SU-DHL-6 (cell line): ENCODE measurements around the gene TSKU.

Source experiments
- EZH2phosphoT487 ChIP-seq: fragments of 200-600 bp; sonication (generic), shearing (Covaris generic); conservative IDR thresholded peaks from 2 replicates; pipeline ENCODE4 v1.6.1; 2018; ENCODE audit warnings: mild to moderate bottlenecking, antibody characterized with exemption, low read length, moderate library complexity, mixed read lengths
- TF ChIP-seq, protein P1 (sequence below): fragments of 200-600 bp; sonication (generic); IDR thresholded peaks from one replicate; pipeline ENCODE4 v1.5.1; 2017; ENCODE audit warnings: antibody characterized with exemption, mild to moderate bottlenecking, low read length, moderate library complexity; ENCODE audit not compliant: insufficient read depth, poor library complexity, severe bottlenecking

DNA sequence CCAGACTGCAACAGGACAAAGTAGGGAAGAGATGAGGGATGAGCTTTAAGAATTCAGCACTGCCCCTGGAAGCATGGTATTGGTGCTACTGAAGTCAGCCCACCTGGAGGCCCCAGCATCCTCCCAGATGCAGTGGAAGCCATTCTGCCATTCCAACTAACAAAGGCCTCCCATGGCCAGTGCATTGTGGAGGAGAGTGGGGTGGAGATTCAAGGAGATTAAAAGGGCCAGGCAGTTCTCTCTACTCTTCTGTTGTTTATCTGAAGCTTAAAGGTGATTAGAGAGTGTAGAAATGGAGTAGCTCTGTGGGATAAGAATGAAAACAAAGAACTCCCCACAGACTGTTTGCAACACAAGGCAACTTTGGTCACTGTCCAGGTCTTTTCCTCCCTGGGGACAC, 24.1 kb upstream of the TSKU start:
- TF ChIP-seq, protein P1, sequence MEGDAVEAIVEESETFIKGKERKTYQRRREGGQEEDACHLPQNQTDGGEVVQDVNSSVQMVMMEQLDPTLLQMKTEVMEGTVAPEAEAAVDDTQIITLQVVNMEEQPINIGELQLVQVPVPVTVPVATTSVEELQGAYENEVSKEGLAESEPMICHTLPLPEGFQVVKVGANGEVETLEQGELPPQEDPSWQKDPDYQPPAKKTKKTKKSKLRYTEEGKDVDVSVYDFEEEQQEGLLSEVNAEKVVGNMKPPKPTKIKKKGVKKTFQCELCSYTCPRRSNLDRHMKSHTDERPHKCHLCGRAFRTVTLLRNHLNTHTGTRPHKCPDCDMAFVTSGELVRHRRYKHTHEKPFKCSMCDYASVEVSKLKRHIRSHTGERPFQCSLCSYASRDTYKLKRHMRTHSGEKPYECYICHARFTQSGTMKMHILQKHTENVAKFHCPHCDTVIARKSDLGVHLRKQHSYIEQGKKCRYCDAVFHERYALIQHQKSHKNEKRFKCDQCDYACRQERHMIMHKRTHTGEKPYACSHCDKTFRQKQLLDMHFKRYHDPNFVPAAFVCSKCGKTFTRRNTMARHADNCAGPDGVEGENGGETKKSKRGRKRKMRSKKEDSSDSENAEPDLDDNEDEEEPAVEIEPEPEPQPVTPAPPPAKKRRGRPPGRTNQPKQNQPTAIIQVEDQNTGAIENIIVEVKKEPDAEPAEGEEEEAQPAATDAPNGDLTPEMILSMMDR: no peak
- TF ChIP-seq EZH2phosphoT487: no peak
